HG02885 (cell line): ENCODE measurements around the gene KCNJ16.

Source experiments
- ATAC-seq: cut with Tn5 transposase; IDR thresholded peaks from one replicate; pipeline ENCODE4 v1.9.1; 2021; ENCODE audit warnings: mild to moderate bottlenecking; ENCODE audit not compliant: unreplicated experiment, poor library complexity

Gene KCNJ16

DNA sequence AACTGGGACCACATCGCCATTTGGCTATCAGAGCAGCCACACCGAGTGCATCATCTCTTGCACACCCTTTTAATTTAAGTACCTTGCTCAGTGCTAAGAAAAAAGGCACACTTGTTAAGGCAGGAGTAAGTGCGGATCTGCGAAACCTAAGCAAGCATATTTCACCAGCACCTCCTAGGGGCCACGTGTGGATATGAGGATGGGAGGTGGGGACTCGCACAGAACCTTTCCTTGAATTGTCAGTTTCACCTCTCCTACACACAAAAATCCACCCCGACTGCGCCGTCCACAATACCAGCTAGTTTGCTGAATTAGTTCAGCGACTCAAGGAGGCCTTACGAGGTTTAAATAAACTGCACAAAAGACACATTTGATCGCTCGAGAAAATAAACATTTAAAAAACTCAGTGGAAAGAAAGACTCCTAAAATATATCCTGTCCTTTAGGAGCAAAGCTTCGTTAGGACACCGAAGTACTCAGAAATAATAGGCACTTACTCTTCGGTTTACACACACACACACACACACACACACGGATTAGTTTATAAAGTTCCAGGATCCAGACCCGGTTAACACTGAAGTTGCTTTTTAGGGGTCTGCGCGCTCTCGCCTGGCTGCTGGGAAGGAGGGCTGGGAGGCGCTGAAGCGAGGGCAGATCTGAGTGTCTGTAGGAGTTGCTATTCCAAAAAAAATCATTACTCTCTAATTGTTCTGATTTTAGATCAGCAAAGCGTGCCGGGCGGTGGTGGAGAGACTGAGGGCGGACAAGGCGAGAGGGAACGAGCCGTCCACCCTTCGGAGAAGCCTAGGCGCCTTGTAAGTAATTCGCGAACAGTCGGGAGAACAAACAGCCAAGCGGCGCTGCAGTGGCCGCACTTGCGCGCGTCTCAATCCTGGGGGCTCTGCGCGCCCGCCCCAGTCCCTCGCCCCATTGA lies 93.3 kb downstream of the KCNJ16 start:
- peak; percentile 39 for ATAC-seq

DNA sequence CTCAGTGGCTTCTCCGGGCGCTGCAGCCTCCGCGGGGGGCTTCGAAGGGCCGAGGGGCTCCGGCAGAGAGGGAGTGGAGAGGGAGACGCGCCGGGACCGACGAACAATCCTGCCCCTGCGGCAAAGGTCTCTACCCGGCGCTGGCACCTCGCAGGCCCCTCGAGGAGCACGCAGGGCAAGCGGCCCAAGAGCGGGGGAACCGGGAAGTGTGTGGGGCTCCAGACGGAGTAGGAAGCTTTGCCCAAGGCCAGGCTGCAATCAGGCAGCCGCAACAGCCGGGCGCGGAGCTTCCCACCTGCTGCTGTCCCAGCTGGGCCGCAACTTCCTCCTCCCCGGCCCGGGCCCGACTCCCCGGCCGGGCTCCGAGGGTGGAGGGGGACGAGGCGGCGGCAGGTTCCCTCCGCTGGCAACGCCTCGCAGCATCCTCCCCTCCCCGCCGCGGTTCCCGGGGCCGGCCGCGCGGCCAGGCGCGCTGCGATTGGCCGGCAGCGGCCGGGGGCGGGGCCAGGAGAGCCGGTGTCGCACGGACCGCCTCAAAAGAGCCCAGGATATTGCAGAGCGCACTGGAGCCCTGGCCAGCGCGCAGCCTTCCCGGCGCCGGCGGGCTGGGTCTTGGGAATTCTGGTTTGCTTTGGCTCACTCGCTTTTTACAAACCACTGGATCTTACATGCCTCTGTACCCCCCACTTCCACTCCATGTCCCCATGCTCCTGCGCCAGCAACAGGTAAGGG lies 94.1 kb downstream of the KCNJ16 start, which contains the start of gene KCNJ2:
KCNJ2 (plus strand) TSS at position 556 of the 732 bp plus-strand sequence. CDS start 5,508 bp downstream, outside the sequence.
- peak; percentile 98 for ATAC-seq

DNA sequence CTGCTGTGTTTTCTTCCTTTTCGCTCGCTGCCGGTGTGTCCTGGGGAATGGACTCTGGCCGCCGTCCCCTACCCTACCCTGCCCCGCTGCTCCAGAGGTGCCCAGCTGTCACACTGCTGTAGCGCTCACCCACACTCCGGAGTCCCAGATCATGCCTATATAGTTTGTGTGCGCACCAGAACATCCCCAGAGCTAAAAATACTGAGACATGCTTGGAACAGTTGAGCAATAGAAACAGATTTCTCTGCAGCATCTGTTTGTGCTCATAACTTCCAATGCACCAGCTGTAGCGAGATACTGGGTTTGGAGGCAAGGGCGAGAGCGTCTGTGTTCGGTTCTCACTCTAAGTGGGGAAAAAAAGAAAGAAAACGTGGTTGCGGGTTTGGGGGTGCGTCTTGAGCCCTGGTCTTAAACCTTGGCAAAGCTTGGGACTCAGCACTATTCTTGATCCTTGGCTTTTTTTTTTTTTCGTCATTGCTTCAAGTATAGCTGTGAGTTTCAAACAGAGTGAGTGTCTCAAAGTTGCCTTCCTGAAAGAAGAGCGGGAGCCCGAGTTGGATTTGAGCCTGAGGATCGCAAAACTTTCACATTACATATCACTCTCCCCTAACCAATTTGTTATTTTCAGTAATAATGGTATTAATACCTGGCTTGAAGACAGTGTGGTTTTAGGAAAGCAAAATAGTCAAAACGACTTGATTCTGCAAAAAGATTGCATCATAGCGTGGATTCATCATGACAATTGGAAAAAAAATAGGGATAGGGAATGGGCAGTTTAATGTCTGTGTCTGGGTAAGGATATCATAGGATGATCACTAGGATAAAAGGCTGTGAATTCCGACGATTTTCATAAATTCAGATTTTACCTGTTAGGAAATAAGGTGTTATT lies 94.9 kb downstream of the KCNJ16 start:
- no peak for ATAC-seq

DNA sequence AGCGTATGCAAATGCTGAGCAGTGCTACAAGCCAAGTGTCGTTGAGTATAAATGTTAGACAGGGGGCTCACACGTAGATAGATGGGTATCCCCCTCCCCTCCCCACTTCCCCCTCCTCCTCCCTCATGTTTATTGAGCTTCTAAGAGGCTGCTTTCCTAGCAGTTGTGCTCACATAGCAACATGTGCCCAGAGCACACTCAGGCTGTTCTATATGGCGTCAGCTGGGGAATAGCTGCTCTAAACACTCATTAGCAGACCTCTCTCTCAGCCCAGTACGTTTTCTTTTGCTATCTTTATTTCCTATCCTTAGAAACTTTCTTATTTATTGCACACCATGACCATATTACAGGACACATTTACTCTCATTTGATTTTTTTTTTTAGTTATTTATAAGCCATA lies 96.1 kb downstream of the KCNJ16 start:
- ATAC-seq: no peak

DNA sequence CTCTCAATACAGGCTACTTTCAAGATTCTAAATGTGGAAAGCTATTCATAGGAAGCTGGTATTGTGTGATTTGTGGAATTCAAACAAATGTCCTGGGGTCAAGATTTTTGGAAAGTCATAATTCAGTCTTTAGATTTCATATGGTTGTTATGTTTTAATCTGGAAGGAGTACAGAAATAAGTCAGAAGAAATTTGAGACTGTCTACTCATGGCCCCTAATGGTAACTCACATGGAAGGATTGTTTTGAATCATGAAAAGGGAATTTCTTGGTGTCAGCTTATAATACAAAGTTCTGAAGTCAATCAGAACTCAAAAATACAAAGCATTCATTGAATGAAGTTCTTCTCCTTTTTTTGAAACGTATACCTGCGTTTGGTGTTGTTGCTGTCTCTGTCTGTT lies 97.4 kb downstream of the KCNJ16 start:
- ATAC-seq: no peak

DNA sequence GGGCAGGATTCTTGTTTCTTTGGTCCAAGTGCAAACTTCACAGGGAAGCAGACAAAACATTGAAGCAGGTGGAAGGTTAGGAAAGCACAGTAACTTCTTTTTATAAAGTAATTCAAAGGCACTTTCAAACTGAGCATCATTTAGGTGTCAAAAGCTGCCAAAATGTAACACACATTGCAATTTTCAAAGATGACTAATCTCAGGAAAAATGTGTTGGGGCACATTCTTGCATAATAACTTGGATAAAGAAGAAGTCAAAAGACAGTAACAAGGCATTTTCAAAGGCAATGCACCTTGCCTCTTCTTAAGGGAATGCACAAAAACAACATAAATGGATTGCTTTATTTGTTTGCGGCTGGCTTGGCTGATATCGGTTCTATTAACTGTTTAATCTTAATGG lies 97.9 kb downstream of the KCNJ16 start:
- ATAC-seq: no peak

DNA sequence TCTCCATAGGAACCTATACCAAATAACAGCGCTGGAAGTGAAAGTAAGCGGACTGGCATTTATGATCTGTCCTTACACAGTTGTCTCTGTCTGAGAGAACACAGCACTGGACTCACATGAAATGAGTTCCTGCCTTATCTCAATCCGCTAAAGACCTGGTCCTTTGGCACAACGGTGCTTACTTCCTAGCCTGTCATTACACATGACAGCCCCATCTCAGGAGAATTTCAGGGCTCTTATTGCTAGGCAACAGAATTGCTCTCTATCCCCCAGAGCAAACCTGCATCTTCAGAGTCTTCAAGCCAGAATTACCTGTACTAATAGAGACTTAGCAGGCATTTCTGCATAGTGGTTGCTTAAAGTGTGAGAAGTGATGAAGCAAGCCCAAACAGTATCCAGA lies 98.7 kb downstream of the KCNJ16 start:
- no peak for ATAC-seq

DNA sequence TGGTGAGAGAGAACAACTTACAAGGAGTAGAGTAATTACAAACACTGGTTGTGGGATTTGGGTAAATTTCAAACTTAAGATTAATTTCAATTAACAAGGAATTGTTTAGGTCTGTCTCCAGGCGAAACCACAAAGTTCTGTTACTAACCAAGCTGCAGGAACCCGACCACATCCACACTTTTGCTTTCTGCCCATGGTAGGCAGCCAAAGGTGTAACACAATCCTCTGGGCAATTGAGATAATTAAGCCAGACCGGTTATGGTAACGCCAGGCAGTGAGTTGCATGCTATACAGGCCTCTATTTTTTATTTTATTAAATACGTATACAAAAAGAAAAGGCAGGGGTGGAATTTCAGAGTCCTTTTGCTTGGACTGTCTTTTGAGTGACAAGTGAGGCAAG lies 106.4 kb downstream of the KCNJ16 start:
- ATAC-seq: no peak

DNA sequence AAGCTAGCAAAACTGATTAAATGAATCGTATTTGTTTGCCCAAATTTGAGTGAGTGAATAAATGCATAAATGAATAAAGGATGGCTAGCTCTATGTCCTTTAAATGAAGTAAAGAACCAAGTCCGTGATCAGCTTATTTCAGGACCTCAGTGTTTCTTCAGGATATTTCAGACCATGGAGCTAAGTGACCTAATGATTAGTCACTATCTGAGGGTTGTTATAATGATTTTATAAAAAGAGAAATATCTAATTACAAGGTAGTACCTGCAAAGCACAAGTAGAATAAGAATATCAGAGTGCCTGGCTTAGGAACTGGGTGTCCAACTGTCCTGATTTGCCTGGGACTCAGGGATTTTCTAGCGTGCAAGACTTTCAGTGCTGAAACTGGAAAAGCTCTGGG lies 106.8 kb downstream of the KCNJ16 start:
- ATAC-seq: no peak

DNA sequence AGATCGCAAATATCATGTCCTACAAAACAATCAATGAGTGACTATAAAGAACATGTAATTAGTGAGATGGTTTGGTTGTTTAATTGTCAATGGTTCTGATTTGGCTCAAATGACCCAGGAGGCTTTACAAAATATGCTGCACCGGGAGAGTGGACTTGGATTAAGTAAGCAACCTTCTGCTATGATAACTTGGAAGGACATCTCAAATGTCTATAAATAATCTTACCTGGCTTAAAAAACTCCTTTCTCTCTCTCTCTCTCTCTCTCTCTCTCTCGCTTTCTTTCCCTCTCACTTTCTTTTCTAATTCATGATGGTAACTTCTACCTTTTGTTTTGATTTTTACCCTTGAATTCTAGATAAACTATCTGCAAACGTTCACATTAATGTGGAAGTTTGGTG lies 108.5 kb downstream of the KCNJ16 start:
- ATAC-seq: no peak

DNA sequence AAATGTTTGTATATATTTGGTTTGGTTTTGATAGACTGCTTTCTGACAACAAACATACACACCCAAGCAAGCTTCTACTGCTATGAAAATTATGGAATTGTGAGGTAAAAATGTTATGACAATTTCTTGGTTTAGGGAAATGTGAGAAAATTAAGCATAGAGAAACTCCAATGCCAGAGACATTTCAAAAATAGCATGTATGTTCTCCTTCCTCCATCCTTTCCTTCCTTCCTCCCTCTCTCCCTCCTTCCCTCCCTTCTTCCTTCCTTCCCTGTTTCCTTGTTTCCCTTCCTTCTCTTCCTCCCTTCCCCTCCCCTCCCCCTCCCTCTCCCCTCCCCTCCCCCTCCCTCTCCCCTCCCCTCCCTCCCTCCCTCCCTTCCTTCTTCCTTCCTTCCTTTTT lies 109.2 kb downstream of the KCNJ16 start:
- no peak for ATAC-seq

DNA sequence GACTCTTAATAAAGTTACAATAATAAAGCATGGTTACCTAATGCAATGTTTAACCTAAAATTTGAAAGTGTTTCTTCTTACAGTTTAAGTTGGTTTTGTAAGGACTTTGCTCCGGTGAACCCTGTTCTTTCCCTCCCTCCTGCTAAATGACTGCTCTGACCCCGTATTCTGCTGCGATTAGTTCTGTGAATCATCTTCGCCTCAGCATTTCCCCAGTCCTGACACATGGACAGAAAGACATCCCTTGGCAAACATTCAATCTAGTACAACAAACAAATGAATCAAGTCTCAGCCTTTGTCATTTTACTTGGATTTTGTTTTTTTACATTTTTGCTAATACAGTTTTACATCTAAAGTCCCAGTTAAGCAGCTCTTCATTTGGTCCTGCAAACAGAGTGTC lies 109.7 kb downstream of the KCNJ16 start:
- ATAC-seq: no peak
